GM23338 (cell line): ENCODE results near the gene BAHCC1.

Experiments
- CREB1 ChIP-seq: fragments of 250-450 bp; sonication (Bioruptor Pico); IDR thresholded peaks from 2 replicates; pipeline ENCODE4 v1.5.0; 2020; ENCODE audit warnings: low read depth, mild to moderate bottlenecking, moderate library complexity
- EZH2 ChIP-seq: fragments of 200-600 bp; sonication (generic); IDR thresholded peaks from one replicate; pipeline ENCODE4 v1.8.0; 2017; ENCODE audit warnings: antibody characterized with exemption, mild to moderate bottlenecking, low read depth; ENCODE audit not compliant: unreplicated experiment
- EZH2phosphoT487 ChIP-seq: fragments of 200-600 bp; sonication (generic); IDR thresholded peaks from one replicate; pipeline ENCODE4 v1.8.1; 2018; ENCODE audit warnings: antibody characterized with exemption; ENCODE audit not compliant: unreplicated experiment
- JUNB ChIP-seq: IDR thresholded peaks from one replicate; pipeline ENCODE4 v1.6.1; 2016; ENCODE audit warnings: antibody characterized with exemption; ENCODE audit not compliant: unreplicated experiment
- POLR2AphosphoS5 ChIP-seq: IDR thresholded peaks from 2 replicates; pipeline ENCODE4 v1.6.1; 2016; ENCODE audit warnings: antibody characterized with exemption, low read depth
- STAT1 ChIP-seq: IDR thresholded peaks from one replicate; pipeline ENCODE4 v1.6.1; 2016; ENCODE audit warnings: antibody characterized with exemption; ENCODE audit not compliant: unreplicated experiment
- ZNF114 ChIP-seq: fragments of 250-450 bp; sonication (Bioruptor Pico); IDR thresholded peaks from 2 replicates; pipeline ENCODE4 v1.5.0; 2020; ENCODE audit warnings: mild to moderate bottlenecking, moderate library complexity
- ZNF331 ChIP-seq: fragments of 250-450 bp; sonication (Bioruptor Pico); IDR thresholded peaks from 2 replicates; pipeline ENCODE4 v1.5.0; 2020; ENCODE audit warnings: low read depth, mild to moderate bottlenecking, moderate library complexity
- TF ChIP-seq, protein P1 (sequence below), 2 experiments: fragments of 200-600 bp in 1 of 2; sonication (generic) in 1 of 2; conservative IDR thresholded peaks; 2 replicates each; pipeline versions ENCODE4 v1.5.1 to v1.6.1; 2016 to 2017; ENCODE audit warnings: antibody characterized with exemption in 2 of 2, low read depth in 2 of 2, mild to moderate bottlenecking in 2 of 2, moderate library complexity in 1 of 2
- TF ChIP-seq, protein P2 (sequence below): IDR thresholded peaks from one replicate; pipeline ENCODE4 v1.6.1; 2018; ENCODE audit warnings: antibody characterized with exemption; ENCODE audit not compliant: unreplicated experiment
- TF ChIP-seq, protein P3 (sequence below): IDR thresholded peaks from 2 replicates; pipeline ENCODE4 v1.6.1; 2016; ENCODE audit warnings: antibody characterized with exemption

DNA sequence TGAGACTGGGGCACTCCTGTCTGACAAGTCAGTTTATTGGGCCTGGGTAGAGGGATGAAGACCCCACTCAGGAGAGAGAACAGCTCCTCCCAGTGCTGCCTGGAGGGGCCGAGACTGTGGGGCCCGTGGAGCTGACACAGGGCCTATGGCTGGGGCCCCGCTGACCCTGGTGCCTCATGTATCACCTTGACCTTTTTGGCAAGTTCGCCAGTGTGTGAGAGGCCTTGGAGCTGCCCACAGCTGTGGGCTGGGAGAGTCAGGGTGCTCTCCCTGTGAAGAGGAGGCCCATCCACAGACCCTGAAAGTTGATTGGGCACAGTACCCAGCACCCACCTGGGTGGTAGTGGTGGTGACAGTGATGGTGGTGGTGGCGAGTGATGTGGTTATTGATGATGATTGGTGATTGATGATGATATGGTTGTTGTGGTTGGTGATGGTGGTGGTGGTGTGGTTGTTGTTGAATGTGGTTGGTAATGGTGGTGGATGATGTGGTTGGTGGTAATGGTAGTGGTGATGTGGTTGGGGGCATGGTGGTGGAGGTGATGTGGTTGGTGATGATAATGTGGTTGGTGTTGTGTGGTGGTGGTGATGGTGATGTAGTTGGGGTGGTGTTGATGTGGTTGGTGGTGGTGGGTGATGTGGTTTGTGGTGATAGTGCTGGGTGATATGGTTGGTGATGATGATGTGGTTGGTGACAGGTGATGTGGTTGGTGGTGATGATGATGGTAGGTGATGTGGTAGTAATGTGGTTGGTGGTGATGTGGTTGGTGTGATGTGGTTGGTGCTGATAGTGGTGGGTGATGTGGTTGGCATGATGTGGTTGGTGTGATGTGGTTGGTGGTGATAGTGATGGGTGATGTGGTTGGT is 29.1 kb downstream of the BAHCC1 start:
- TF ChIP-seq, protein P1, sequence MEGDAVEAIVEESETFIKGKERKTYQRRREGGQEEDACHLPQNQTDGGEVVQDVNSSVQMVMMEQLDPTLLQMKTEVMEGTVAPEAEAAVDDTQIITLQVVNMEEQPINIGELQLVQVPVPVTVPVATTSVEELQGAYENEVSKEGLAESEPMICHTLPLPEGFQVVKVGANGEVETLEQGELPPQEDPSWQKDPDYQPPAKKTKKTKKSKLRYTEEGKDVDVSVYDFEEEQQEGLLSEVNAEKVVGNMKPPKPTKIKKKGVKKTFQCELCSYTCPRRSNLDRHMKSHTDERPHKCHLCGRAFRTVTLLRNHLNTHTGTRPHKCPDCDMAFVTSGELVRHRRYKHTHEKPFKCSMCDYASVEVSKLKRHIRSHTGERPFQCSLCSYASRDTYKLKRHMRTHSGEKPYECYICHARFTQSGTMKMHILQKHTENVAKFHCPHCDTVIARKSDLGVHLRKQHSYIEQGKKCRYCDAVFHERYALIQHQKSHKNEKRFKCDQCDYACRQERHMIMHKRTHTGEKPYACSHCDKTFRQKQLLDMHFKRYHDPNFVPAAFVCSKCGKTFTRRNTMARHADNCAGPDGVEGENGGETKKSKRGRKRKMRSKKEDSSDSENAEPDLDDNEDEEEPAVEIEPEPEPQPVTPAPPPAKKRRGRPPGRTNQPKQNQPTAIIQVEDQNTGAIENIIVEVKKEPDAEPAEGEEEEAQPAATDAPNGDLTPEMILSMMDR (conservative IDR thresholded peaks at IDR 0.05; ENCODE audit: low read depth in 2 of 2), result no peak
- TF ChIP-seq, protein P2, sequence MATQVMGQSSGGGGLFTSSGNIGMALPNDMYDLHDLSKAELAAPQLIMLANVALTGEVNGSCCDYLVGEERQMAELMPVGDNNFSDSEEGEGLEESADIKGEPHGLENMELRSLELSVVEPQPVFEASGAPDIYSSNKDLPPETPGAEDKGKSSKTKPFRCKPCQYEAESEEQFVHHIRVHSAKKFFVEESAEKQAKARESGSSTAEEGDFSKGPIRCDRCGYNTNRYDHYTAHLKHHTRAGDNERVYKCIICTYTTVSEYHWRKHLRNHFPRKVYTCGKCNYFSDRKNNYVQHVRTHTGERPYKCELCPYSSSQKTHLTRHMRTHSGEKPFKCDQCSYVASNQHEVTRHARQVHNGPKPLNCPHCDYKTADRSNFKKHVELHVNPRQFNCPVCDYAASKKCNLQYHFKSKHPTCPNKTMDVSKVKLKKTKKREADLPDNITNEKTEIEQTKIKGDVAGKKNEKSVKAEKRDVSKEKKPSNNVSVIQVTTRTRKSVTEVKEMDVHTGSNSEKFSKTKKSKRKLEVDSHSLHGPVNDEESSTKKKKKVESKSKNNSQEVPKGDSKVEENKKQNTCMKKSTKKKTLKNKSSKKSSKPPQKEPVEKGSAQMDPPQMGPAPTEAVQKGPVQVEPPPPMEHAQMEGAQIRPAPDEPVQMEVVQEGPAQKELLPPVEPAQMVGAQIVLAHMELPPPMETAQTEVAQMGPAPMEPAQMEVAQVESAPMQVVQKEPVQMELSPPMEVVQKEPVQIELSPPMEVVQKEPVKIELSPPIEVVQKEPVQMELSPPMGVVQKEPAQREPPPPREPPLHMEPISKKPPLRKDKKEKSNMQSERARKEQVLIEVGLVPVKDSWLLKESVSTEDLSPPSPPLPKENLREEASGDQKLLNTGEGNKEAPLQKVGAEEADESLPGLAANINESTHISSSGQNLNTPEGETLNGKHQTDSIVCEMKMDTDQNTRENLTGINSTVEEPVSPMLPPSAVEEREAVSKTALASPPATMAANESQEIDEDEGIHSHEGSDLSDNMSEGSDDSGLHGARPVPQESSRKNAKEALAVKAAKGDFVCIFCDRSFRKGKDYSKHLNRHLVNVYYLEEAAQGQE, result no peak
- TF ChIP-seq STAT1, result no peak
- no peak for TF ChIP-seq ZNF331 (CRISPR knock-in tag)
- no peak for TF ChIP-seq POLR2AphosphoS5
- TF ChIP-seq EZH2, result no peak
- no peak for TF ChIP-seq EZH2phosphoT487
- TF ChIP-seq, protein P3, sequence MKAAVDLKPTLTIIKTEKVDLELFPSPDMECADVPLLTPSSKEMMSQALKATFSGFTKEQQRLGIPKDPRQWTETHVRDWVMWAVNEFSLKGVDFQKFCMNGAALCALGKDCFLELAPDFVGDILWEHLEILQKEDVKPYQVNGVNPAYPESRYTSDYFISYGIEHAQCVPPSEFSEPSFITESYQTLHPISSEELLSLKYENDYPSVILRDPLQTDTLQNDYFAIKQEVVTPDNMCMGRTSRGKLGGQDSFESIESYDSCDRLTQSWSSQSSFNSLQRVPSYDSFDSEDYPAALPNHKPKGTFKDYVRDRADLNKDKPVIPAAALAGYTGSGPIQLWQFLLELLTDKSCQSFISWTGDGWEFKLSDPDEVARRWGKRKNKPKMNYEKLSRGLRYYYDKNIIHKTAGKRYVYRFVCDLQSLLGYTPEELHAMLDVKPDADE, result no peak
- no peak for TF ChIP-seq JUNB
- TF ChIP-seq CREB1, result no peak
- TF ChIP-seq ZNF114 (CRISPR knock-in tag), result no peak
